Left cardiac atrium (tissue), 4 donors: ENCODE results near the gene IQSEC1. TPM values are rescaled to one million over a fixed set of nuclear protein-coding genes. Genes with fewer than 3 reads are reported as not detected.

Experiments used
- ATAC-seq, 2 donors: fragments of 200-7000 bp; cut with Tn5 transposase; one replicate each; pipeline ENCODE4 v1.9.1; 2020; ENCODE audit warnings: mild to moderate bottlenecking in 2 of 2, moderate library complexity in 2 of 2
- DNase-seq: peaks from one replicate; pipeline ENCODE4 v3.0.0-alpha.2; 2020
- intact Hi-C, 2 donors: fragments of 100-400 bp; cut with DNase I; formaldehyde crosslinking; loops; one replicate each; pipeline versions ENCODE4 v1.14.1 to v1.15.1; 2022 to 2023
- total RNA-seq, 2 donors: library from RNA; stranded (reverse); fragmentation: NEBNext Ultra II Directional; extraction: Animal tissue kit (Norgen Biotek cat#: 25700); gene quantifications; one replicate each; pipeline ENCODE4 v1.2.1, GENCODE V29; 2021
- donor health status: DM: no; HTN: yes; CAD: no.
- donor health status: DM: no; HTN: yes; CAD: no; lungs with severe emphysema.
- donor health status: DM: yes; HTN: yes; CAD: no.
- donor health status: Dilated cardiomyopathy.

The IQSEC1 gene
- total RNA-seq, 2 donors from 2014 or later, result 58.8 to 73.7 TPM

DNA sequence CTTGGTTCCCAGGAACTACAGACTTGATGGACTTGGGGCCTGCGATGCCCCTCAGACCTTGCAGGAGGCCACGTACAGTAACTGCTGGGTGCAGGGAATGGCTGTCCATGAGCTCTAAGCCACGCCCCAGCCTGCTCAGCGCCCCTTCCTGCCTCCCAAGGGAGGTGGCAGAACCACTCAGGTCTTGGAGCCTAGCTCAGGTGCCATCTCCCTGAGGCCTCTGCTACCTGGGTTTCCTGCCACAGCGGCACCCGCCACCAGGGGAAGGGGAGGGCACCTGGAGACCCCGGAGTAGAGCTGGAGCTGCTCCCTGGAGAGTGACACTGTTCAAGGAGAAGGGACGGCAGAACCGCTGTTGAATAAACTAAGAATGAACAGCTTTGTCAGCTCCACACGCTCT, 154.0 kb downstream of the IQSEC1 start:
- intact Hi-C loops, result no loop called here
- ATAC-seq (no peak), DNase-seq (no peak)

- ATAC-seq, result no peak
- intact Hi-C loops, result no loop called here
- no peak for DNase-seq
These were observed 155.0 kb downstream of the IQSEC1 start for GRCh38 chr3:12918231-12918630.

- DNase-seq (no peak), ATAC-seq (peak in 1 of 2 donors; percentile 11)
- intact Hi-C loops, result no loop called here
These were observed 157.1 kb downstream of the IQSEC1 start for GRCh38 chr3:12916159-12916558.

- no peak for DNase-seq
- intact Hi-C loops, result no loop called here
These were observed 159.1 kb downstream of the IQSEC1 start for GRCh38 chr3:12914088-12914487.

DNA sequence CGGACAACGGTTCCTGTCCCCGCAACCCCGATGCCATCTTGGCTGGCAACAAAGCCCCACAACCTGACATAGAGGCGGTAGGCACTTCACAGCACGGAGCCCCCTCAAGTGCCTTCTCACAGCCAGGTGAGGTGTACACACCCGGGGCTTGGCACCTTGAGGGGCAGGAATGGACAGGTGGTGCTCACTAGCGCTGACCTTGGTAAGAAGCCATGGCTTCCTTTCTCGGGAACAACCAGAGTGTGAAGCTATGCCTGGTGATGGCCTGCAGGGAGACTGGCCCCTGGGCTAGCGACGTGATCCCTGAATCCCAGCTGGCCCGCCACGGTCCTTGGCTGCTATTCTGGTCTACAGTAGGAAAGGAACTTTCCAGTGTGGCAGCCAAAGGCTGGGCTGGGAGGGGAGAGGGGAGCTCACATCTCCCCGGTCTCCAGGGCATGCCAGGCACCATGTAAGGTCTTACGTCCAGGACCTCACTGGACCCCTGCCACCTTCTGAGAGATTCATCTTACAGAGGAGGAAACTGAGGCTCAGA, 161.3 kb downstream of the IQSEC1 start:
- ATAC-seq (no peak), DNase-seq (no peak)
- intact Hi-C loops, result no loop called here

More at GRCh38 chr3:12914088-12914487, 159.1 kb downstream of the IQSEC1 start:
- no peak for ATAC-seq

DNA sequence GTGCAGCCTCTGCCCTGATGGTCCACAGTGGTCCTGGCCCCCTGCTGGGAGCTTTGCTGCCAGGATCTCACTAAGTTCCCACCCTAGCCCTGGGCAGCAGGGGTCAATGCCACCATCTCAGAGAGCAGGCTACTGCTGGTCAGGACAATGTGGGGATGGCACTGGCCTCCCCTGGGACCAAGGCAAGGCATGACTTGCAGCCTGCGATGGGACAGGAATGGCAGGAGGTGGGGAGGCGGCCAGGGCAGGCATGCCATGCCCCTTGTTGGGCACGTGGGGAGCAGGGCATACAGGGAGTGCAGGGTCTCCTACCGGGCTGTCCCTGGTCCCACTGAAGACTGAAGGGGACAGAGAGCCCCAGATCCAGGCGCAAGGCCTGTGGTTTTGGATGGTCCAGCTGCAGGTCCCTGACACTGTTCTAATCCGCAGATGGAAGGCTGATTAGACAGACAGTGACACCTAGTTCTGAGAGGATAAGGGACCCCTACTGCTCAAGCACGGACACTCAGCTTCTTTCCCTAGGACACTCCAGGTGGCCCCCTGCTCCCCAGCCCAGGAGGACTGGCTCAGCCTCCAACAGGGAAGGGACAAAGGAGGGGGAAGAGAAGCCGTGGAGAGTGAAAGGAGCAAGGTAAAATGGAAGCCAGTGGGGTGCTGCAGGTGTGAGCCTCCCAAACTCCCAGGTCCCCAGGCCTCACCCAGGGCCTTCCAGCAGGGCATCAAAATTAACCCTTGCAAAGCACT, 162.7 kb downstream of the IQSEC1 start:
- no peak for DNase-seq
- intact Hi-C loops, result no loop called here
- ATAC-seq, result no peak

- intact Hi-C loops, result no loop called here
These were observed 163.5 kb downstream of the IQSEC1 start for GRCh38 chr3:12909710-12910109.

DNA sequence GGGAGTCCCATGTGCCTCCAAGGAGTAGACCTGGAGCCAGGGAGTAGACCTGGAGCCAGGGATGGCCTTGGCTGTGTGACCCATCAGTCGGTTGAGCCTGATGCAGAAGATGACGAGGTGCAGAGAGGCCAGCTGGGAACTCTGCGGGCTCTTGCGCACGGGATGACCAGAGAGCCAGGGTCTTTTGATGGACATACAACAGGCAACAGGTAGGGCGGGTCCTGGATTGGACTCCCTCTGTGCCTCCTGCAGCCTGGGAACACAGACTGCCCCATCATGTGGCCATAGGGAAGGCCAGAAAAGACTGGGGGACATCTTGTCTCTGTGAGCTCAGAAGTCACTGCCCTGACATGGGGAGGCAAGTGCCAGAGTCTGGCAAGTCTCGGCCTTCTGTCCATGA, 164.4 kb downstream of the IQSEC1 start:
- intact Hi-C loops, result no loop called here
- ATAC-seq (no peak), DNase-seq (no peak)

More at GRCh38 chr3:12909710-12910109, 163.5 kb downstream of the IQSEC1 start:
- ATAC-seq, result no peak
- no peak for DNase-seq

GRCh38 chr3:12908136-12908730, 165.0 kb downstream of the IQSEC1 start:
- intact Hi-C loops, result no loop called here
- ATAC-seq (no peak), DNase-seq (no peak)

GRCh38 chr3:12907729-12908128, 165.5 kb downstream of the IQSEC1 start:
- DNase-seq, result no peak
- ATAC-seq, result no peak
- intact Hi-C loops, result no loop called here

GRCh38 chr3:12907296-12907695, 165.9 kb downstream of the IQSEC1 start:
- intact Hi-C loops, result no loop called here
- ATAC-seq (no peak), DNase-seq (no peak)

DNA sequence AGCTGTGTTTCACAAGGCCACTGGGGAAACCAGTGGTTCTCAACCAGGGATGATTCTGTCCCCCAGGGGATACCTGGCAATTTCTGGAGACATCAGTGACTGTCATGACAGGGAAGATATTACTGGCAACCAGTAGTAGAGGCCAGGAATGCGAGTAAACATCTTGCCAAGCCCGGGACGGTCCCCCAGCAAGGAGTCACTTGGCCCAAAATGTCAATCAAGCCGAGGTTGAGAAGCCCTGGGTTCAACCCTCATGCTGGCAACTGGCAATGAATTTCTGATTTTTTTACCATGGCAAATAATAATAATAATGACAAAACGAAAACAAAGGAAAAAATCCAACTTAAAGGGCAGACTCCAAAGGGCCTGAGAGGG, 166.3 kb downstream of the IQSEC1 start:
- intact Hi-C loops, result no loop called here
- DNase-seq, result no peak

DNA sequence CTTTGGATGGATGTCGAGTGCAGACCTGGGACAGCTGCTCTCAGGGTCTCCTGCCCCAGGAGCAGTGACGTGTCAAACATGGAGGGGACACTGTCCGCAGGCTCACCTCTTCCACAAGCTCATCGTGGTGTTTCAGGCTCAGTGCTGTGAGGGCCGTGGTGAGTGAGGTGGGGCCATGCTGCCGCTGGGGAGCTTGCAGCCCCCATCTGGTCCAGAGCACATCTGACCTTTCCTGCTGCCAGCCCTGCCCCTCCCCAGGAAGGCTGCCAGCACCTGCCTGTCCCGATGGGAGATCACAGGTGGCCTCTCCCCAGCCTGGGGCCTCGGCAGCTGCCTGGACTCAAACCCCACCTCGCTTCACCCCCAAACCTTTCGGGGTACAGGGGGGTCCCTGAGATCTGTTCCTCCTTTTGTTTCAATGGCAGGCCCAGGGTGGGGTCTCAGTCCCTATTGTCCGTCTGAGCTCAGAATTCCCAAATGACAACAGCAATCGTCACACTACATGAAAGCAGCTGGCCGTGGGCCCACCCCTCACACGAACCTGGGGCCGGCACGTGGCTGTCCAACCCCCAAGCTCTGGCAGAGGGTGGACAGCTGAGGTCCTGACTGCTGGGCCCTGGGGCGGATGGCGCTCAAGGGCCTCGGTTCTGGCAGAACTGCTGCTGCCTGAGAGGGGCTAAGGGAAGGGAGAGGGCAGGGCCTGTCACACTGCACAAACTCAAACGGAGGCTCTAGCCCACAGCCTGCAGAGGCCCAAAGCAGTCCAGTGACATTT, 166.9 kb downstream of the IQSEC1 start:
- no peak for DNase-seq
- intact Hi-C loops, result no loop called here
- ATAC-seq, result peak in 1 of 2 donors; percentile 27

More for the DNA sequence above, 166.3 kb downstream of the IQSEC1 start:
- no peak for ATAC-seq

GRCh38 chr3:12905316-12906071, 167.7 kb downstream of the IQSEC1 start:
- peak; percentile 9 to 53 for ATAC-seq

GRCh38 chr3:12904951-12905315, 168.3 kb downstream of the IQSEC1 start:
- DNase-seq (no peak), ATAC-seq (peak in 1 of 2 donors; percentile 9)
- intact Hi-C loops, result no loop called here

More at GRCh38 chr3:12905316-12906071, 167.7 kb downstream of the IQSEC1 start:
- intact Hi-C loops, result no loop called here
- no peak for DNase-seq

DNA sequence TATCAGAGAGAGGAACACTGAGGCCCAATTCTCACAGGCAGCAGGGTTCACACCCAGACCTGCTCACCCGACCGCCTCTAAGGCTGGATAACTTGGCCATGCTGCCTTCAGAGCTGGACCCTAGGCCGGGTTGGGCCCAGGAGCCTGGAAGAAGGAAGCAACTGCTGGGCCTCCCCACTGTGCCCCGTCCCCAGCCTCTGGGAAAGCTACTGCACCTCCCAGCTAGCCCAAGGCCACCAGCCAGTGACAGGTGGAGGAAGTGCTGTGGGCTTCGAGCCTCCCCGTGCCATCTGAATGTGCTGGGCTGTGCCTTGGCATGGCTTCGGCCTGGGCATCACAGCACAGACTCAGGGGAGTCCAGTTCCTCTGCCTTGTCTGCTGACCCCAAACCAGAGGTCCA, 169.3 kb downstream of the IQSEC1 start:
- intact Hi-C loops, result no loop called here
- DNase-seq, result no peak
- no peak for ATAC-seq

DNA sequence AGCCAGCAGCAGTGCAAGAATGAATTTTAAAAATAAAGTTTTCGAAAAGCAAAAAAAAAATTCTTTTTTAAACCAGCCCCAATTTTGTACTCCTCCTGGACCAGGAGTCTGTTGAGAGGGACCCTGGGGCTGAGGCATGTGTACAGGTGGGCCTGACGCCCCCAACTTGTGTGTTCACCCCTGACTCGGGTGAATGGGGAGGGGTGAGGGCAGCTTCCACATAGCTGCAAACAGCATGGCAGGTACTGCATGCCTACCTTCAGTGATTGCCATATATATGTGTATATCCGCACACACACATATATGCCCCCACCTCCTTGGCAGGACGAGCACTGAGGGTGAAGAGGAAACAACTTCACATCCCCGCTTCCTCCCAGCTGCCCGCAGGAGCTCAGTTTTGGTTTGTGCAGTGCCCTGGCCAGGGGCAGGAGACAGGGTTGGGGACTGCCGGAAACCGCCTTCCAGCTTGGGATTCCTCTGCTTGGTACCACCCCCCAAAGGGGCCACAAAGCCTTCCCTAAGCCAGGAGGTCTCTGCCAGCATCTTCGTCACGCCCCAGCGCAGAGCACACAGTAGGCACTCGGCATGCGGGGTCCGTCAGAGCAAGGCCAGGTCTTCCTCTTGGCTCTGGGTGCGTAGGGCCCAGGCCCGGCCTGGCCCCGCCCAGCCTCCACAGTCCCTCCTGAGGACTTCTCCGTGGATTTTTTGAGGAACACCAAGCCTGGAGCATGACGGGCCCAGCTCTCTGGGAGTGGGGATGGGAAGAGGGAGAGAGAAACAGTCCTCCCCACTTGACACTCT, 170.0 kb downstream of the IQSEC1 start:
- no peak for ATAC-seq
- DNase-seq, result no peak

DNA sequence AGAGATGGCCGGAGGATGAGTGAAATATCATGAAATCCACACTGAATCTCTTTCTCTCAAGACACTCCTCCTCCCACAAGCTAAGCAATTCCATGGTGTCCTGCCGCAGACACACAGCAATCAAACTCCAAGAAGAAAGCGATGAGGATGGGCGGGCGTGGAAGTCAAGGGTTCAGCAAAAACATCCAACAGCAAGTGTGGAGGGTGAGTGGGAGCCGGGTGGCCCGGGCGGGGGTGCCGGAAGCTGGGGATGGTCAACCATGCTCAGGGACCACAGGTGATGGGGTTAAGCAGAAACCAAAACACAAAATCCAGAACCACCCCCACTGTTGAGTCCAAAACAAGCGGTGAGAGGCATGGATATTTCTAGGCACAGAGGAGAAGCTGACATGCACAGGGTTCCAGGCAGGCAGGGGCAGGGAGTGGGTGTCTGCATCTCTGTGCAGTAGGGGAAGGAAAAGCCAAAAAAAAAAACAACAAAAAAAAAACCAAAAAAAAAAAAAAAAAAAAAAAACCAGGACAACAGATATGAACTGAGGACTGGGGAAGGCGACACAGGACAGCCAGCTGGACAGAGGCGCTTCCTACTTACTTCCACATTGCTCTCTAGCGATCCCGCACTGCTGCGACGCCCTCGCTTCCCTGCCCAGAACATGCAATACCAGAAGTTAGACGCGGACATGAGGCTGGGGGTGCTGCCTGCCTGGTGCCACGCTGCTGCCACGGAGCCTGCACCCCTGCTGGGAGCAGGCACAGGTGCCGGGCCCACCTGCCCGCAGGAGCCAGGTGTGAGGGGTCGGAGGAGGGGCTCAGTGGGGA, 170.8 kb downstream of the IQSEC1 start:
- no peak for DNase-seq
- intact Hi-C loops, result no loop called here
- no peak for ATAC-seq

More for the DNA sequence above, 170.0 kb downstream of the IQSEC1 start:
- intact Hi-C loops, result no loop called here
